HEK293 (cell line): ENCODE data around the gene ORC1.

Experiments
- CTCF ChIA-PET: fragments of 350-600 bp; formaldehyde crosslinking; extraction: SDS; loops from one replicate; lab custom pipeline; 2021; ENCODE audit warnings: antibody characterized with exemption; lab: Yijun Ruan, JAX
- POLR2A ChIA-PET: fragments of 300-600 bp; formaldehyde crosslinking; extraction: SDS; loops from one replicate; lab custom pipeline; 2020; ENCODE audit warnings: antibody characterized with exemption, inconsistent platforms; lab: Yijun Ruan, JAX
- H3K27ac ChIP-seq: fragments of 200-500 bp; sonication (Bioruptor generic); 2 replicates; pipeline ENCODE4 v1.5.1; 2014; ENCODE audit warnings: low read depth, low read length, control low read depth, inconsistent platforms; ENCODE audit errors: extremely low read depth
- H3K36me3 ChIP-seq, 2 experiments: fragments of 200-500 bp in 1 of 2; sonication (Bioruptor generic) in 1 of 2; 1 replicate in 1 of 2; 2 replicates in 1 of 2; pipeline ENCODE4 v1.5.1; 2014 to 2017; ENCODE audit warnings: inconsistent platforms in 2 of 2, low read length in 2 of 2; ENCODE audit not compliant: control insufficient read depth in 2 of 2, insufficient read depth in 1 of 2
- H3K4me1 ChIP-seq: fragments of 200-500 bp; sonication (Bioruptor generic); 2 replicates; pipeline ENCODE4 v1.5.1; 2014; ENCODE audit warnings: mild to moderate bottlenecking, low read length, inconsistent platforms; ENCODE audit not compliant: control insufficient read depth, insufficient read depth
- H3K4me3 ChIP-seq: 2 replicates; pipeline ENCODE4 v1.5.1; 2011; ENCODE audit warnings: low read depth, mild to moderate bottlenecking, control low read depth, low read length, moderate library complexity
- H3K9me3 ChIP-seq: fragments of 200-500 bp; sonication (Bioruptor generic); 2 replicates; pipeline ENCODE4 v1.5.1; 2014; ENCODE audit warnings: low read depth, low read length, inconsistent platforms; ENCODE audit not compliant: control insufficient read depth, insufficient read depth
- KLF1 ChIP-seq: fragments of 450-650 bp; formaldehyde crosslinking; IDR thresholded peaks from 2 replicates; pipeline ENCODE4 v1.5.1; 2016; ENCODE audit warnings: missing biosample characterization, missing genetic modification characterization
- MEIS1 ChIP-seq: sonication (generic); formaldehyde crosslinking; IDR thresholded peaks from 2 replicates; pipeline ENCODE4 v1.8.1; 2022; ENCODE audit warnings: missing genetic modification reagents, mild to moderate bottlenecking, borderline replicate concordance
- SP7 ChIP-seq: fragments of 450-650 bp; formaldehyde crosslinking; IDR thresholded peaks from 2 replicates; pipeline ENCODE4 v1.5.1; 2016; ENCODE audit warnings: missing biosample characterization, missing genetic modification characterization
- YY1 ChIP-seq: fragments of 450-650 bp; formaldehyde crosslinking; IDR thresholded peaks from 2 replicates; pipeline ENCODE4 v1.5.1; 2018; ENCODE audit warnings: missing biosample characterization, missing genetic modification characterization
- ZBTB21 ChIP-seq: fragments of 450-650 bp; formaldehyde crosslinking; IDR thresholded peaks from 2 replicates; pipeline ENCODE4 v1.5.1; 2017; ENCODE audit warnings: missing biosample characterization, missing genetic modification characterization
- ZBTB48 ChIP-seq: fragments of 450-650 bp; formaldehyde crosslinking; IDR thresholded peaks from 2 replicates; pipeline ENCODE4 v1.5.1; 2016; ENCODE audit warnings: missing biosample characterization, missing genetic modification characterization
- ZBTB8A ChIP-seq: fragments of 450-650 bp; formaldehyde crosslinking; IDR thresholded peaks from 2 replicates; pipeline ENCODE4 v1.5.1; 2016; ENCODE audit warnings: missing biosample characterization, missing genetic modification characterization
- ZFP37 ChIP-seq: fragments of 450-650 bp; formaldehyde crosslinking; IDR thresholded peaks from 2 replicates; pipeline ENCODE4 v1.5.1; 2016; ENCODE audit warnings: missing biosample characterization, missing genetic modification characterization
- ZNF157 ChIP-seq: fragments of 450-650 bp; formaldehyde crosslinking; IDR thresholded peaks from 2 replicates; pipeline ENCODE4 v1.5.1; 2016; ENCODE audit warnings: missing biosample characterization, missing genetic modification characterization
- ZNF23 ChIP-seq: fragments of 450-650 bp; formaldehyde crosslinking; IDR thresholded peaks from 2 replicates; pipeline ENCODE4 v1.5.1; 2016; ENCODE audit warnings: missing biosample characterization, missing genetic modification characterization, borderline replicate concordance
- ZNF416 ChIP-seq: fragments of 450-650 bp; formaldehyde crosslinking; IDR thresholded peaks from 2 replicates; pipeline ENCODE4 v1.5.1; 2016; ENCODE audit warnings: missing biosample characterization, missing genetic modification characterization
- ZNF48 ChIP-seq: fragments of 450-650 bp; formaldehyde crosslinking; IDR thresholded peaks from 2 replicates; pipeline ENCODE4 v1.5.1; 2016; ENCODE audit warnings: missing biosample characterization, missing genetic modification characterization
- ZNF777 ChIP-seq: fragments of 450-650 bp; formaldehyde crosslinking; IDR thresholded peaks from 2 replicates; pipeline ENCODE4 v1.5.1; 2017; ENCODE audit warnings: missing biosample characterization, missing genetic modification characterization, borderline replicate concordance
- ZNF843 ChIP-seq: fragments of 450-650 bp; formaldehyde crosslinking; IDR thresholded peaks from 2 replicates; pipeline ENCODE4 v1.5.1; 2016; ENCODE audit warnings: missing biosample characterization, missing genetic modification characterization
- TF ChIP-seq, protein P1 (sequence below): fragments of 450-650 bp; formaldehyde crosslinking; IDR thresholded peaks from 2 replicates; pipeline ENCODE4 v1.5.1; 2016; ENCODE audit warnings: missing biosample characterization, missing genetic modification characterization
- TF ChIP-seq, protein P2 (sequence below): fragments of 450-650 bp; formaldehyde crosslinking; IDR thresholded peaks from 2 replicates; pipeline ENCODE4 v1.5.1; 2016; ENCODE audit warnings: missing biosample characterization, missing genetic modification characterization
- TF ChIP-seq, protein P3 (sequence below): fragments of 450-650 bp; formaldehyde crosslinking; IDR thresholded peaks from 2 replicates; pipeline ENCODE4 v1.5.1; 2016; ENCODE audit warnings: missing biosample characterization, missing genetic modification characterization
- TF ChIP-seq, protein P4 (sequence below): fragments of 450-650 bp; formaldehyde crosslinking; IDR thresholded peaks from 2 replicates; pipeline ENCODE4 v1.5.0; 2017; ENCODE audit warnings: missing biosample characterization, missing genetic modification characterization, borderline replicate concordance
- TF ChIP-seq, protein P5 (sequence below): fragments of 450-650 bp; formaldehyde crosslinking; IDR thresholded peaks from 2 replicates; pipeline ENCODE4 v1.5.1; 2016; ENCODE audit warnings: missing biosample characterization, missing genetic modification characterization
- TF ChIP-seq, protein P6 (sequence below): fragments of 450-650 bp; formaldehyde crosslinking; IDR thresholded peaks from 2 replicates; pipeline ENCODE4 v1.5.1; 2016; ENCODE audit warnings: missing biosample characterization, missing genetic modification characterization
- TF ChIP-seq, protein P7 (sequence below): fragments of 450-650 bp; IDR thresholded peaks from 2 replicates; pipeline ENCODE4 v1.5.1; 2018; ENCODE audit warnings: missing biosample characterization, missing genetic modification characterization

The ORC1 gene

DNA sequence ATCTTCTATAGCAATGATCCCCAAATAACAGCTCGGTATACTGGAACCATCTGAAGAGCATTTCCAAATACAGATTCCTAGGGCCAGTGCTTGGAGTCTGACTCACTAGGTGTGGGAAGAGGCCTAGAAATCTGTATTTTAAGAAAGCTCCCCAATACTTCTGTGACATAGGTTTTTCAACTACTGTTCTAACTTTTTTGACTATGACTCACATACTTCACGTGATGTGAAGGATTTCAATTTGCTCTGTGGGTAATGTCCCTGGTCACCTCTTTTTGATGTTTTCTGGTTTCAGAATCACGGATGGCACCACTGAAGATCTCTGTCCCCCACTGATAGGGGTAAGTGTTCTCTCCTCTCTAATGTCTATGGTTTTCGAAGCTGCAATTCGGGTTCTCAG is 11.0 kb downstream of the ORC1 start (continued):
- TF ChIP-seq, protein P1, sequence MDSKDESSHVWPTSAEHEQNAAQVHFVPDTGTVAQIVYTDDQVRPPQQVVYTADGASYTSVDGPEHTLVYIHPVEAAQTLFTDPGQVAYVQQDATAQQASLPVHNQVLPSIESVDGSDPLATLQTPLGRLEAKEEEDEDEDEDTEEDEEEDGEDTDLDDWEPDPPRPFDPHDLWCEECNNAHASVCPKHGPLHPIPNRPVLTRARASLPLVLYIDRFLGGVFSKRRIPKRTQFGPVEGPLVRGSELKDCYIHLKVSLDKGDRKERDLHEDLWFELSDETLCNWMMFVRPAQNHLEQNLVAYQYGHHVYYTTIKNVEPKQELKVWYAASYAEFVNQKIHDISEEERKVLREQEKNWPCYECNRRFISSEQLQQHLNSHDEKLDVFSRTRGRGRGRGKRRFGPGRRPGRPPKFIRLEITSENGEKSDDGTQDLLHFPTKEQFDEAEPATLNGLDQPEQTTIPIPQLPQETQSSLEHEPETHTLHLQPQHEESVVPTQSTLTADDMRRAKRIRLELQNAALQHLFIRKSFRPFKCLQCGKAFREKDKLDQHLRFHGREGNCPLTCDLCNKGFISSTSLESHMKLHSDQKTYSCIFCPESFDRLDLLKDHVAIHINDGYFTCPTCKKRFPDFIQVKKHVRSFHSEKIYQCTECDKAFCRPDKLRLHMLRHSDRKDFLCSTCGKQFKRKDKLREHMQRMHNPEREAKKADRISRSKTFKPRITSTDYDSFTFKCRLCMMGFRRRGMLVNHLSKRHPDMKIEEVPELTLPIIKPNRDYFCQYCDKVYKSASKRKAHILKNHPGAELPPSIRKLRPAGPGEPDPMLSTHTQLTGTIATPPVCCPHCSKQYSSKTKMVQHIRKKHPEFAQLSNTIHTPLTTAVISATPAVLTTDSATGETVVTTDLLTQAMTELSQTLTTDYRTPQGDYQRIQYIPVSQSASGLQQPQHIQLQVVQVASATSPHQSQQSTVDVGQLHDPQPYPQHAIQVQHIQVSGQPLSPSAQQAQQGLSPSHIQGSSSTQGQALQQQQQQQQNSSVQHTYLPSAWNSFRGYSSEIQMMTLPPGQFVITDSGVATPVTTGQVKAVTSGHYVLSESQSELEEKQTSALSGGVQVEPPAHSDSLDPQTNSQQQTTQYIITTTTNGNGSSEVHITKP = no peak
- TF ChIP-seq ZFP37 (tag by site-specific recombination) = no peak

DNA sequence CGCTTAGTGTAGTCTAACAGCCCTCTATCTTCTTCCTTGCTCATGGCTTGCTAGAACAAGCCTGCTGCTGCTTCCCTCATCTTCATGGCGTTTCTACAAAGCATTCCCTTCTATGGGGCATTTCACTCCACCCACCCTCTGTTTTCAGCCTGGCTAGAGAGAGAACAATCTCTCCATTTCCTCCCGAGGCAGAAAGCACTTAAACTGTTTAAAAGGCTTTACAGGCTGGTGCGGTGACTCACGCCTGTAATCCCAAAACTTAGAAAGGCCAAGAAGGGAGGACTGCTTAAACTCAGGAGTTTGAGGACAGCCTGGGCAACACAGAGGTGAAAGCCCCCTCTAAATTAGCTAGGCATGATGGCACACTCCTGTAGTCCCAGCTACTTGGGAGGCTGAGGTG is 17.8 kb downstream of the ORC1 start:
- H3K4me3 ChIP-seq = no peak overlapping the region
- H3K36me3 ChIP-seq = peaks cover 27 to 89% of the 10 kb centered on the region in 2 experiments
- no peaks in the 10 kb centered on the region for H3K9me3 ChIP-seq
- no peaks in the 10 kb centered on the region for H3K4me1 ChIP-seq
- ChIA-PET POLR2A (no interaction called here), CTCF (no interaction called here)
- no peak overlapping the region for H3K27ac ChIP-seq
- no peak for TF ChIP-seq ZNF843 (tag by site-specific recombination)
- TF ChIP-seq, protein P2, sequence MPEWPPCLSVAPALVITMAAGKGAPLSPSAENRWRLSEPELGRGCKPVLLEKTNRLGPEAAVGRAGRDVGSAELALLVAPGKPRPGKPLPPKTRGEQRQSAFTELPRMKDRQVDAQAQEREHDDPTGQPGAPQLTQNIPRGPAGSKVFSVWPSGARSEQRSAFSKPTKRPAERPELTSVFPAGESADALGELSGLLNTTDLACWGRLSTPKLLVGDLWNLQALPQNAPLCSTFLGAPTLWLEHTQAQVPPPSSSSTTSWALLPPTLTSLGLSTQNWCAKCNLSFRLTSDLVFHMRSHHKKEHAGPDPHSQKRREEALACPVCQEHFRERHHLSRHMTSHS = no peak
- TF ChIP-seq ZNF23 = no peak
- TF ChIP-seq, protein P3, sequence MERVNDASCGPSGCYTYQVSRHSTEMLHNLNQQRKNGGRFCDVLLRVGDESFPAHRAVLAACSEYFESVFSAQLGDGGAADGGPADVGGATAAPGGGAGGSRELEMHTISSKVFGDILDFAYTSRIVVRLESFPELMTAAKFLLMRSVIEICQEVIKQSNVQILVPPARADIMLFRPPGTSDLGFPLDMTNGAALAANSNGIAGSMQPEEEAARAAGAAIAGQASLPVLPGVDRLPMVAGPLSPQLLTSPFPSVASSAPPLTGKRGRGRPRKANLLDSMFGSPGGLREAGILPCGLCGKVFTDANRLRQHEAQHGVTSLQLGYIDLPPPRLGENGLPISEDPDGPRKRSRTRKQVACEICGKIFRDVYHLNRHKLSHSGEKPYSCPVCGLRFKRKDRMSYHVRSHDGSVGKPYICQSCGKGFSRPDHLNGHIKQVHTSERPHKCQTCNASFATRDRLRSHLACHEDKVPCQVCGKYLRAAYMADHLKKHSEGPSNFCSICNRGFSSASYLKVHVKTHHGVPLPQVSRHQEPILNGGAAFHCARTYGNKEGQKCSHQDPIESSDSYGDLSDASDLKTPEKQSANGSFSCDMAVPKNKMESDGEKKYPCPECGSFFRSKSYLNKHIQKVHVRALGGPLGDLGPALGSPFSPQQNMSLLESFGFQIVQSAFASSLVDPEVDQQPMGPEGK (tag by site-specific recombination) = no peak
- no peak for TF ChIP-seq ZBTB48 (tag by site-specific recombination)
- TF ChIP-seq KLF1 (tag by site-specific recombination) = no peak
- no peak for TF ChIP-seq ZNF157 (tag by site-specific recombination)
- TF ChIP-seq, protein P4, sequence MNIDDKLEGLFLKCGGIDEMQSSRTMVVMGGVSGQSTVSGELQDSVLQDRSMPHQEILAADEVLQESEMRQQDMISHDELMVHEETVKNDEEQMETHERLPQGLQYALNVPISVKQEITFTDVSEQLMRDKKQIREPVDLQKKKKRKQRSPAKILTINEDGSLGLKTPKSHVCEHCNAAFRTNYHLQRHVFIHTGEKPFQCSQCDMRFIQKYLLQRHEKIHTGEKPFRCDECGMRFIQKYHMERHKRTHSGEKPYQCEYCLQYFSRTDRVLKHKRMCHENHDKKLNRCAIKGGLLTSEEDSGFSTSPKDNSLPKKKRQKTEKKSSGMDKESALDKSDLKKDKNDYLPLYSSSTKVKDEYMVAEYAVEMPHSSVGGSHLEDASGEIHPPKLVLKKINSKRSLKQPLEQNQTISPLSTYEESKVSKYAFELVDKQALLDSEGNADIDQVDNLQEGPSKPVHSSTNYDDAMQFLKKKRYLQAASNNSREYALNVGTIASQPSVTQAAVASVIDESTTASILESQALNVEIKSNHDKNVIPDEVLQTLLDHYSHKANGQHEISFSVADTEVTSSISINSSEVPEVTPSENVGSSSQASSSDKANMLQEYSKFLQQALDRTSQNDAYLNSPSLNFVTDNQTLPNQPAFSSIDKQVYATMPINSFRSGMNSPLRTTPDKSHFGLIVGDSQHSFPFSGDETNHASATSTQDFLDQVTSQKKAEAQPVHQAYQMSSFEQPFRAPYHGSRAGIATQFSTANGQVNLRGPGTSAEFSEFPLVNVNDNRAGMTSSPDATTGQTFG (tag by site-specific recombination) = no peak

DNA sequence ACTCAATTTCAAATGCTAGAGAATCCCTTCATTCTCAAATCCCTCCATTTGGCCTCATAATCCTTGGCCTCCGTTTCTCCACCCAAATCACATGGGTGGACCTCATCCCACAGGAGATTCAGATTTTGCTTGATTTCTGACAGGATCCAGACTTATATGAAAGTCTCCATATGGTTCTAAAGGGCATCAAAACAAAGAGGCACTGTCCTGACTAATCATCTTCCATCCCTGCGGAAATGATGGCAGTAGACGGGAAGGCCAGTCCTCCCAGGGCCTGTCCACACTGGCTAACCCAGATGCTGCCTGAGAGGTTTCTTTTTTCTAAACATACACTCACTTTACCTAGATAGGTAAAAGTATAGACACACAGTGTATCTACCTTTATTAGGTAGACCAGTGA is 18.8 kb downstream of the ORC1 start:
- Histone ChIP-seq H3K27ac (no peak overlapping the region), H3K4me3 (no peak overlapping the region), H3K36me3 (peaks cover 29 to 97% of the 10 kb centered on the region in 2 experiments), H3K9me3 (no peaks in the 10 kb centered on the region), H3K4me1 (no peaks in the 10 kb centered on the region)
- CTCF ChIA-PET = no interaction called here
- POLR2A ChIA-PET = no interaction called here
- TF ChIP-seq, protein P5, sequence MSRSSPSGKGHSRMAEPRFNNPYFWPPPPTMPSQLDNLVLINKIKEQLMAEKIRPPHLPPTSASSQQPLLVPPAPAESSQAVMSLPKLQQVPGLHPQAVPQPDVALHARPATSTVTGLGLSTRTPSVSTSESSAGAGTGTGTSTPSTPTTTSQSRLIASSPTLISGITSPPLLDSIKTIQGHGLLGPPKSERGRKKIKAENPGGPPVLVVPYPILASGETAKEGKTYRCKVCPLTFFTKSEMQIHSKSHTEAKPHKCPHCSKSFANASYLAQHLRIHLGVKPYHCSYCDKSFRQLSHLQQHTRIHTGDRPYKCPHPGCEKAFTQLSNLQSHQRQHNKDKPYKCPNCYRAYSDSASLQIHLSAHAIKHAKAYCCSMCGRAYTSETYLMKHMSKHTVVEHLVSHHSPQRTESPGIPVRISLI = no peak
- no peak for TF ChIP-seq SP7 (tag by site-specific recombination)
- TF ChIP-seq ZNF48 (tag by site-specific recombination) = no peak
- TF ChIP-seq ZBTB21 = no peak
- TF ChIP-seq, protein P6, sequence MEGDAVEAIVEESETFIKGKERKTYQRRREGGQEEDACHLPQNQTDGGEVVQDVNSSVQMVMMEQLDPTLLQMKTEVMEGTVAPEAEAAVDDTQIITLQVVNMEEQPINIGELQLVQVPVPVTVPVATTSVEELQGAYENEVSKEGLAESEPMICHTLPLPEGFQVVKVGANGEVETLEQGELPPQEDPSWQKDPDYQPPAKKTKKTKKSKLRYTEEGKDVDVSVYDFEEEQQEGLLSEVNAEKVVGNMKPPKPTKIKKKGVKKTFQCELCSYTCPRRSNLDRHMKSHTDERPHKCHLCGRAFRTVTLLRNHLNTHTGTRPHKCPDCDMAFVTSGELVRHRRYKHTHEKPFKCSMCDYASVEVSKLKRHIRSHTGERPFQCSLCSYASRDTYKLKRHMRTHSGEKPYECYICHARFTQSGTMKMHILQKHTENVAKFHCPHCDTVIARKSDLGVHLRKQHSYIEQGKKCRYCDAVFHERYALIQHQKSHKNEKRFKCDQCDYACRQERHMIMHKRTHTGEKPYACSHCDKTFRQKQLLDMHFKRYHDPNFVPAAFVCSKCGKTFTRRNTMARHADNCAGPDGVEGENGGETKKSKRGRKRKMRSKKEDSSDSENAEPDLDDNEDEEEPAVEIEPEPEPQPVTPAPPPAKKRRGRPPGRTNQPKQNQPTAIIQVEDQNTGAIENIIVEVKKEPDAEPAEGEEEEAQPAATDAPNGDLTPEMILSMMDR = no peak
- TF ChIP-seq, protein P7, sequence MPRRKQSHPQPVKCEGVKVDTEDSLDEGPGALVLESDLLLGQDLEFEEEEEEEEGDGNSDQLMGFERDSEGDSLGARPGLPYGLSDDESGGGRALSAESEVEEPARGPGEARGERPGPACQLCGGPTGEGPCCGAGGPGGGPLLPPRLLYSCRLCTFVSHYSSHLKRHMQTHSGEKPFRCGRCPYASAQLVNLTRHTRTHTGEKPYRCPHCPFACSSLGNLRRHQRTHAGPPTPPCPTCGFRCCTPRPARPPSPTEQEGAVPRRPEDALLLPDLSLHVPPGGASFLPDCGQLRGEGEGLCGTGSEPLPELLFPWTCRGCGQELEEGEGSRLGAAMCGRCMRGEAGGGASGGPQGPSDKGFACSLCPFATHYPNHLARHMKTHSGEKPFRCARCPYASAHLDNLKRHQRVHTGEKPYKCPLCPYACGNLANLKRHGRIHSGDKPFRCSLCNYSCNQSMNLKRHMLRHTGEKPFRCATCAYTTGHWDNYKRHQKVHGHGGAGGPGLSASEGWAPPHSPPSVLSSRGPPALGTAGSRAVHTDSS (tag by site-specific recombination) = no peak
- no peak for TF ChIP-seq ZNF416
- no peak for TF ChIP-seq ZNF777 (tag by site-specific recombination)
- no peak for TF ChIP-seq ZBTB8A (tag by site-specific recombination)
- TF ChIP-seq MEIS1 (CRISPR knock-in tag) = no peak
- no peak for TF ChIP-seq YY1 (tag by site-specific recombination)
